Ascending aorta (tissue), 2 donors: ENCODE data around the gene MAGEA8. TPM values are rescaled to one million over a fixed set of nuclear protein-coding genes. Genes with fewer than 3 reads are reported as not detected.
"Not testable (repeated sequence)": the region's sequence is repeated elsewhere in the genome, so short reads cannot be mapped to it uniquely, and the experiment has no call there.

Experiments
- DNase-seq, 2 donors: peaks; one replicate each; pipeline ENCODE4 v3.0.0-alpha.2; 2019; ENCODE audit warnings: low spot score in 2 of 2
- H3K27ac ChIP-seq, 2 donors: fragments of 200-600 bp; sonication (generic); one replicate each; pipeline ENCODE4 v1.5.1; 2016 to 2017; ENCODE audit warnings: mild to moderate bottlenecking in 1 of 2
- H3K27me3 ChIP-seq: fragments of 200-600 bp; sonication (generic); one replicate; pipeline ENCODE4 v1.5.1; 2017
- H3K36me3 ChIP-seq, 2 donors: fragments of 200-600 bp; sonication (generic); one replicate each; pipeline ENCODE4 v1.5.1; 2016
- H3K4me1 ChIP-seq, 2 donors: fragments of 200-600 bp; sonication (generic); one replicate each; pipeline ENCODE4 v1.5.1; 2016 to 2017; ENCODE audit warnings: mild to moderate bottlenecking in 1 of 2
- H3K4me3 ChIP-seq, 2 donors: fragments of 200-600 bp; sonication (generic); one replicate each; pipeline ENCODE4 v1.5.1; 2016 to 2017; ENCODE audit warnings: mild to moderate bottlenecking in 1 of 2
- H3K9me3 ChIP-seq, 2 donors: fragments of 200-600 bp; sonication (generic); one replicate each; pipeline ENCODE4 v1.5.1; 2016
- intact Hi-C: fragments of 100-400 bp; cut with DNase I; formaldehyde crosslinking; loops from one replicate; pipeline ENCODE4 v1.15.1; 2023
- total RNA-seq: library from RNA; depleted of rRNA; stranded (reverse); fragments of >200 nt; gene quantifications from one replicate; pipeline ENCODE4 v1.1.0, GENCODE V29; 2016

MAGEA8 gene
- total RNA-seq, 1 donor from 2014 or later, result not detected

DNA sequence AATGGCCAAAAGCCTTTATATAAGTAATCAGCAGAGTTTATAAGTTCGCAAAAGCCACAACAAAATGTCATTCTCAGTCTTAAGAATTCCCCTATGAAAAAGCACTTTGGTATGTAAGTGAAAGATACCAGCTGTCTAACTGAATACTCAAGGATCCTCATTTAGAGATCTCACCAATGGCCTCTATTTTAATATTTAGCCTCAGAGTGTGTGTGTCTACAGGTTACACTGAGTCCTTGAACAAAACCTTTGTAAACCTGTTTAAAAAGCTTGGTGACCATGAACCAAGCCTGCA is 46.9 kb downstream of the MAGEA8 start:
- intact Hi-C loops, H3K27me3 ChIP-seq, H3K9me3 ChIP-seq, DNase-seq, H3K4me3 ChIP-seq, H3K4me1 ChIP-seq, H3K36me3 ChIP-seq, H3K27ac ChIP-seq: not testable (repeated sequence)

DNA sequence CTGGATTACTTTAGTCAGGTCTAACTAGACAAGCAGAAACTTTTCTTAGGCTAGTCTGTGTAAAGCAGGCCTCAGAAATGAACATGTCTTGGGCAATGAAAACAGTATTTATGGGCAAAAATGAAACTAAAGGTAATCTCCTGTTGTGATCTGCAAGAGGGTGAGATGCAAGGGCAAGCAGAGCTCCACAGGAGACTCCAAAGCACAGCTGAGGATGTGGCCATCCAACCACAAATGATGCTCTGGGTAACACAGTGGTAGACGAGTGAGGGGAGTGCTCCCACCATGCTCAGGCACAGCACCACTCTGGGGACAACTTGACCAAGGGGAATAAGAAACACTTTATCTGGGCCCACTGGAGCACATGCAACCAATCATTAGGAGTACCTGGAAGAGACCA is 47.7 kb downstream of the MAGEA8 start:
- DNase-seq, H3K36me3 ChIP-seq, H3K27ac ChIP-seq, H3K4me3 ChIP-seq, H3K4me1 ChIP-seq, H3K27me3 ChIP-seq, H3K9me3 ChIP-seq, intact Hi-C loops: not testable (repeated sequence)

- H3K4me3 ChIP-seq, H3K36me3 ChIP-seq, H3K27ac ChIP-seq, H3K9me3 ChIP-seq, H3K27me3 ChIP-seq, DNase-seq, H3K4me1 ChIP-seq, intact Hi-C loops: not testable (repeated sequence)
Measured at GRCh38 chrX:149929400-149929799, 48.4 kb downstream of the MAGEA8 start, which contains the start of gene HSFX4. Gene HSFX4 (plus strand): TSS chrX:149929573. CDS start chrX:149929645, 72 bp downstream.

GRCh38 chrX:149931355-149931754 is 50.4 kb downstream of the MAGEA8 start:
- not testable (repeated sequence) for DNase-seq, H3K36me3 ChIP-seq
- intact Hi-C loops, result loop anchor here (10.0 kb wide), 2 partner anchors 963 to 1463 kb away; partner anchors contain the start of genes CD99L2 and VMA21

DNA sequence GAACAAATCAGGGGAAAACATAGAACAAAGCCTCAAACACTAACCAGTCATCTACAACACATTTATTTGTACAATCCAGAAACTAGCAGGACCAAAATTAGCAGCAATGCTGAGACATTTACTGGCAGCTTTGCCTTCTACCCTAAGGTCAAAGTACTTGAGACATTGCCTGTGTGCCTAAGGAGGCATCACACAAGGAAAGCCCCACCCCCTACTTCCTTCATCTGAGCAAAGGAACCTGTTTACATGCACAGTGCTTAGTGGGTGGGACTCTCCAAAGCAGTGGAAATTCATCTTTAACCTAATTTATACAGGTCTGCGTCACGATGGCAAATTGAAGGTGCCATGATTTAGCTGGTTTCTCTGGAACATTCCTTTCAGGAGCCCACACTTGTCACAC is 51.2 kb downstream of the MAGEA8 start:
- H3K36me3 ChIP-seq, H3K4me3 ChIP-seq, DNase-seq, H3K27me3 ChIP-seq, H3K9me3 ChIP-seq, H3K27ac ChIP-seq, H3K4me1 ChIP-seq: not testable (repeated sequence)
- intact Hi-C loops, result loop anchor here (10.0 kb wide), 2 partner anchors 963 to 1463 kb away; partner anchors contain the start of genes CD99L2 and VMA21

More at GRCh38 chrX:149931355-149931754, 50.4 kb downstream of the MAGEA8 start:
- H3K27me3 ChIP-seq, H3K4me1 ChIP-seq, H3K27ac ChIP-seq, H3K9me3 ChIP-seq, H3K4me3 ChIP-seq: not testable (repeated sequence)

DNA sequence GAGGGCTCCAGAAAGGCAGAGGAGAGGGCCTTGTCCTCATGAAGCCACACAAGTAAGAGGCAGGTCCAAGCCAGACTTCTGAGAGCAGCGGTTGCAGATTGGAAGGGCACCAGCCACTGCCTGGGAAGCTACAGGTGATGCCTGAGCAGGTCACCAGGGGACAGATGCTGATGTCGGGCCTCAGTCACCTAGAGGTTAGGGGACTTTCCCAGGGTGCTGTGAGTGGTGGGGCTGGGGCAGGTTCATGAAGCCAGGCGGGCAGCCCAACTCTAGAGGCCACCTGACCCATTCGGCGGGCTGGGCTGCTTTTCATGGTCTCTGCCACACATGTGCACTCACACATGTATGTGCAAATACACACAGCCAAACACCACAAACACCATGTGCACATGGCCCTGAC is 52.0 kb downstream of the MAGEA8 start:
- DNase-seq, H3K4me1 ChIP-seq, H3K27ac ChIP-seq, H3K9me3 ChIP-seq, H3K36me3 ChIP-seq, H3K4me3 ChIP-seq, H3K27me3 ChIP-seq: not testable (repeated sequence)
- intact Hi-C loops, result loop anchor here (10.0 kb wide), 2 partner anchors 962 to 1462 kb away; partner anchors contain the start of genes CD99L2 and VMA21

DNA sequence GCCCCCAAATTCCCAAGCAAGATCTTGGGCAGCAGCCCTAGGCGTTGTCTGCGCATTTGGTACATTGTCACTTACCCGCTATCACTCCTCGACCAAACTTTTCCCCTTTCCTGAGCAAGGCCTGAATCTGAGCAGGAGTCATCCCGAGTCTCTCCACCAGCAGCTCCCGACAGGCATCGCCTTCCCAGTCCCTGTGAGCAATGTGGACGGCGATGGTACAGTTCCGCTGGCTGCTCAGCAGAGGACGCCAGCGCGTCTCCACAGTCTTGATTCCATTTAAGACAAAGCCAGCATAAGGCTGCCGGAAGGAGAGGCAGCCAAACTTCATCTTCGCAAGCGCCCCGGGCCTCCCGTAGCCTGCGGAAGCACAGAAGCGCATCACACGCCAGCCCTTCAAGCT is 52.6 kb downstream of the MAGEA8 start:
- H3K27me3 ChIP-seq, DNase-seq, H3K36me3 ChIP-seq, H3K27ac ChIP-seq, H3K4me1 ChIP-seq, H3K9me3 ChIP-seq, H3K4me3 ChIP-seq: not testable (repeated sequence)
- intact Hi-C loops, result loop anchor here (10.0 kb wide), 2 partner anchors 961 to 1461 kb away; partner anchors contain the start of genes CD99L2 and VMA21

Other genes starting within 250 kb of the MAGEA8 start
- gene TMEM185A, start 249.4 kb upstream of the MAGEA8 start, total RNA-seq, result 12.6 TPM
- gene MAGEA11, start 169.1 kb upstream of the MAGEA8 start, total RNA-seq, result not detected
- gene HSFX1, start 107.1 kb upstream of the MAGEA8 start, total RNA-seq, result 21.7 TPM
- gene MAGEA9, start 99.3 kb upstream of the MAGEA8 start, total RNA-seq, result not detected
- not detected for gene HSFX4, start 48.4 kb downstream of the MAGEA8 start, total RNA-seq
- 22.8 TPM for gene EOLA2, start 57.3 kb downstream of the MAGEA8 start, total RNA-seq